GM21723 (cell line): ENCODE results near the gene TUBB1.
A peak's percentile ranks its signal among the peaks of the same experiment; 100 is the strongest.

Experiments used
- ATAC-seq: cut with Tn5 transposase; IDR thresholded peaks from one replicate; pipeline ENCODE4 v1.9.1; 2021; ENCODE audit warnings: mild to moderate bottlenecking, moderate library complexity; ENCODE audit not compliant: unreplicated experiment

Gene TUBB1

GRCh38 chr20:58988565-58988882, 30.7 kb upstream of the TUBB1 start:
- ATAC-seq: no peak

GRCh38 chr20:58989196-58989595, 30.0 kb upstream of the TUBB1 start:
- ATAC-seq: no peak

GRCh38 chr20:58990651-58991445, 28.4 kb upstream of the TUBB1 start:
- no peak for ATAC-seq

DNA sequence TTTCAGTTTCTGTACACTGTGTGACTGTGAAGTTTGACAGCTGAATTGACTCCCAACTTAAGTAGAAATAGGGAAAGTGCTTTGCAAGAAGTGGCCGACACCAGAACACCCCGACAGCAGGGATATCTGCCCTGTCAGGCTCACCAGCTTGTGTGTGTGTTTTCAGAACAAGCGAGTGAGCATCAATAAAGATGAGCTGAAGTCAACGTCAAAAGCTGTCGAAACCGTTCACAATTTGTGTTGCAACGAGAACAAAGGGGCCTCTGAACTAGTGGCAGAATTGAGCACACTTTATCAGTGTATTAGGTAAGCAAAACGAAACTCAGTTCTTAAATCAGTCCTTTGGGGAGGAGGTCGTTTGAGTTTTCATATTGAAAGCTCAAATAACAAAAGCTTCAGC, 27.5 kb upstream of the TUBB1 start:
- ATAC-seq: no peak

DNA sequence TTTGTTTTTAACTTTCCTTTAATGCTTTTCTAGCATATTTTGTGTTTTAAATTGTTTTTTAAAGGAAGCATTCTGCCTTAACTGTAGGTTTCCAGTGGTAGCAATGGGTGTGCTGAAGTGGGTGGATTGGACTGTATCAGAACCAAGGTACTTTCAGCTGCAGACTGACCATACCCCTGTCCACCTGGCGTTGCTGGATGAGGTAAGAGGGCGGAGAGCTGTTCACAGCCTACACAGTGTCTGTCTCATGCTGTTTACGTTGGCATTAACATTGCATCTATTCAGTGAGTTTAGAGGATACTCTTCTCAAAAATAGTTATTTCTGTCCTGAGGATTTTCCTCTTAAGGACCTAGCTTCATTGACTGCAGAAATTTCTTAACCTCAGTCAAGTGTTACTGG, 26.3 kb upstream of the TUBB1 start:
- ATAC-seq: peak; percentile 9

DNA sequence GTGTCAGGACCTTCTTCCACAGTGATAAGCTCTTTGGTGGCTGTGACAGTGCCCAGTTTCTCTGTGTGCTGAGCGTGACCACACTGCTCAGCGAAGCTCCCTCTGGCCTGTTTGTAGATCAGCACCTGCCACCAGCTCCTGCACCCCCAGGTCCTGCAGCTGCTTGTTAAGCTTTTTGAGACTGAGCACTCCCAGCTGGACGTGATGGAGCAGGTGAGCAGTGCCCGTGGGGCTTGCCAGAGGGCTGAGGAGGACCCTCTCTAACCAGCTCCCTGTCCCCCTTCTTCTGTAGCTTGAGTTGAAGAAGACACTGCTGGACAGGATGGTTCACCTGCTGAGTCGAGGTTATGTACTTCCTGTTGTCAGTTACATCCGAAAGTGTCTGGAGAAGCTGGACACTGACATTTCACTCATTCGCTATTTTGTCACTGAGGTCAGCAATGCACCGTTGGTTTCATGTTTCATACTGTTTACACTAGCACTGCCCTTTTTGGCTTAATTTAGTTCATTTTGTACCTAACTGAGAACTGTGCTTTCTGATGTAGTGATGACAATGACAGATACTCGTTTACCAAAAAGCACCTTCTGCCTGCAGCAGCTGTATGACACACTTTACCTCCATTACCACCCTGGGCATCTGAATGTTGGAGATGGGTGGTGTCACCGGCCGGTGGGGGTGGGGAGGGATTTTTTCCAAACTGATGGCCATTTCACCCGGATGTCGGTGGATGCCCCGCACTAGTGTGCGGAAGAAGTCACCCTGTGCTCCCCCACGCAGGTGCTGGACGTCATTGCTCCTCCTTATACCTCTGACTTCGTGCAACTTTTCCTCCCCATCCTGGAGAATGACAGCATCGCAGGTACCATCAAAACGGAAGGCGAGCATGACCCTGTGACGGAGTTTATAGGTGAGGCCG, 25.6 kb upstream of the TUBB1 start:
- ATAC-seq: peak; percentile 62

- no peak for ATAC-seq
Observed at GRCh38 chr20:58994390-58995159, 24.7 kb upstream of the TUBB1 start.

DNA sequence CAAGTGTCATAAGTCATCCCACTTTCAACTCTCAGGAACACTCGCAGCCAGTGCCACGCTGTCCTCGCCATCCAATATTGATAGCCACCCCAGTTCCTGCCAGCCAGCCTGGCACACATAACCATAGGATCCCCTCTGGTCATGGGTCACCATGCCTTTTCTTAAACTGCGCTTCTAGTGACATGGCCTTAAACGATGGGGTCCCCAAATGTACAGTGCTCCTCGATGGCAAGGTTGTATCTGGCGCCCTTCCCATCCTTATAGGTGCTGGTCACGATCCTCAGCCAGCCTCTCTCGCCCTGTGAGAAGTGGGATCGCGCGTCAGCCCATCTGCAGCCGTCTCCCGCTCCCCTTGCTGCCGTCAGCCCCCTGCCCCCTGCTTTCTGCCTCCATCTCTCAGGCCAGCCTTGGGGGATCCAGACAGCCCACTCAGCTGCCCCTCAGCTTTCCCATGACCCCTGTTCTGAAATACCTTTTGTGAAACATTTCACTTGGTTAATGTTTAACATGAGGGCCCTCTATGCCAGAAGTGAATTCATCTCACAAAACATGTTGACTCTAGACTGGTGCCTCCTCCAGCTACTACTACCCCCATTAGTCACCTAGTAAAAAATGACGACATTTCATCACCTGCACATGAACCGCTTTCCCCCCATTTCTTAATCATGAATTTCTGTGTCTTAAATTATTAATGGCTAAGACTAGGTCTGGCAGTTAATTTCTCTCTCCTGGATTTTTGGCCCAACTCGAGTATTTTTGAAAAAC, 23.6 kb upstream of the TUBB1 start:
- ATAC-seq: no peak

DNA sequence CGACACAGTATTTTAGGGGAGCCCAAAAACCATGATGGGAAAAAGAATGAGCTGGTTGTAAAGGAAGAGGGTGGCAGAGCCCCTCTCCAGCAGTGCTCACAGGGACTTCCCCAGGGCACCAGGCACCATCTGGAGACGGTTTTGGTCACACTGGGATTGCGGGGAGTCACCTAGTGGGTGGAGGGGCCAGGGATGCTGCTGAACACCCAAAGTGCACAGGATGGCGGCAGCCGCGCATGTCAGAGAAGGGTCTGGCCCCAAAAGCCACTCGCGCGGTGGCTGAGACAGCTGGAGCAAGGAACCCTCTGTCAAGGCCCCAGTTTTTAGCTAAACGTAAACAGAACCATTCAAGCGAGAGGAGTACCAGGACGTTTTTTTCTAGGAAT, 23.0 kb upstream of the TUBB1 start:
- ATAC-seq: no peak

- ATAC-seq: no peak
Observed at GRCh38 chr20:58997141-58997770, 22.0 kb upstream of the TUBB1 start.

DNA sequence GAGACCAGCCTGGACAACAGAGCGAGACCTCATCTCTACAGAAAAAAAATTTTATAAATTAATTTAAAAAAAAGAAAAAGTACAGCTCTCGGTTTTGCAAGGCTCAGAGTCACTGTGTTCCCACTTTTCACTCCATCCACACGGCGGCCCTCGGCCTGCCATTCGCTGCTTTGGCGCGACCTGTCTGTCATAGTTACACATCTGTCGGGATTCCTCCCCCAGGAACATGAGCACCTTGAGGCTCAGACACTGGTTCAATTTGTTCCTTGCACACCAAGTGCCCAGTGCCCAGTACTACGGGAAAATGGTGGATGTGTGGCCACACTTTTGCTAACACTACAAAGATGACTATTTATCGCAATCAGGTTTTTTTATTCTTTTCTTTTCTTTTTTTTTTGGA, 20.6 kb upstream of the TUBB1 start:
- no peak for ATAC-seq

DNA sequence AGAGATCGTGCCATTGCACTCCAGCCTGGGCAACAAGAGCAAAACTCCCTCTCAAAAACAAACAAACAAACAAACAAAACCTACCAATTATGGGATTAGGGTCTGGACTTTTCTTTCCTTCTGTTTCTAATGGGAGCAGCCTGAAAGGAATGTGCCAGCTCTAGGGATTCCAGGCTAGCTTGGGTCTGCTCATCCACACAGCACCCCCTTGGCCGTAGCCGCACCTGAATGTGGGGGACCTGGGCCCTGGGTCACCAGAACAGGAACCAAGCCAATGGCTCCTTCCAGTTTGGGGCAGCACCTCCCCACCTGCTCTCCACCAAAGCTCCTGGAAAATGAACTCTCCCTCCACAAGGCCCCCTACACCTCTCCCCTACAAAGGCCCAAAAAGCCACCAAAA, 18.9 kb upstream of the TUBB1 start:
- ATAC-seq: no peak

DNA sequence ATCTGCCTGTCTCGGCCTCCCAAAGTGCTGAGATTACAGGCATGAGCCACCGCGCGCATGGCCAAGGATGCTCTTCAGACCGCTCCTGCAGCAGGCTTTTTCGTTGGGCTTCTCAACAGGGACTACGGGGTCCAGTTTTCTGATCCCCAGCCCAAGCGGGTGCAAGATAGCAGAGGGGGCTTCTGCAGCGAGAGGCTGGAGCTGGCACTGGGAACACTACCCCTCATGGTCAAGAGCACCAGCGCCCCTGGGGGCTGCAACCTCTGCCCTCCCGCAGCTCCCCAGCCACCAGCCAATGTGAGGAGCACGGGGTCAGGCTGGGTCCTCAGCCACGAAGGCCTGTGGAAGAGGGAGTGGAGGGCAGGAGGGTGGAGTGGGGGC, 18.2 kb upstream of the TUBB1 start:
- no peak for ATAC-seq

GRCh38 chr20:59001449-59002171, 17.6 kb upstream of the TUBB1 start:
- no peak for ATAC-seq

- ATAC-seq: no peak
Observed at GRCh38 chr20:59002388-59002787, 16.8 kb upstream of the TUBB1 start.

DNA sequence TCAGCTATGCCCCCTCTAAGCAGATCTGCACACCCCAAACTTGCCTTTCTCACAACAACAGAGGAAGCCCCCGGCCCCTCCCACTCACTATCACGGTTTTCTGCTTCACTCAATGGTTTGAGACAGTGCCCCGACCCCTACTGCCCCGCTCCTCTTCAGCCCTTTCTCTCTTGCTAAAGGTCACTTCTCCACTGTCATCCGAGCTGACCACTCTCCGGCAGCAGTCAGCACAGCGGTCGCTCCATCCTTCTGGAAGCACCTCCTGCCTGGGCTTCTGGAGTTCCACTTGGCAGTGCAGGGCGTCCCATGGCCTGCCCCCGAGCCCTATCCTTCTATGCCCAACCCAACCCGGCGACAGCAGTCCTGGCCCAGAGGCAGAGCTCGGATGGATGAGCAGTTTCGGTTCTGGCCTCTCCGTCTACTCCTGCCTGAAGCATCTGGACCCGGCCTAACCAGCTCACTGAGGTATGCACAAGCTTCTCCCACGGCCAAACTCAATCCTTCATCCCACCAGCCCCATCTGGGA, 16.3 kb upstream of the TUBB1 start:
- no peak for ATAC-seq

DNA sequence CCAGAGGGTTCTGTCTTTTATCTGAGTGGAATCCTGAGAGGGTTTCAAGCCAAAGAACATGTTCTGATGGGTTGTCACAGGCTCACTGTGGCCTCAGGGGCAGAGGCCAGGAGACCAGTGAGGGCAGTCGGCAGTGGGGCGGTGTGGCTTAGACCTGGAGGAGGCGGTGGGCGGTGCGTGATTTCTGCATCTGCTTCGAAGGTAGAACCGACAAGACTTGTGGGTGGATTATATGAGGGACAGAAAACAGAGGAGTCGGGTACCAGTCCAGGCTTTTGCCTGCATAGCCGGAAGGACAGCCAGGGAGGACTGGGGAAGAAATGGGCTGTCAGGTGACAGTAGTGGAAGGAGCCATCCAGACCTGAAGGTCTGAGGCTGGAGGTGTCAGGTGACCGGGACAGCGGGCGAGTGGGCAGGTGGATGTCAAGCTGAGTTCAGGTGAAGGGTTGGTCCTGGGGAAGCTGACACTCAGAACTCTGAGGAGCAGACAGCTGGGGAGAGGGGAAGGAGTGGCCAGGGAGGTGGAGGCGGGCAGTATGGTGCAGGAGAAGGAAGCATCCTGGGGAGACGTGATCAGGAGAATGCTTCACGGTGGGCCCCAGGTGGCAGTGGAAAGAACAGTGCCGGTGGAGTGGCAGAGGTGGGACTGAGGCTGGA, 15.3 kb upstream of the TUBB1 start:
- no peak for ATAC-seq

- no peak for ATAC-seq
Observed at GRCh38 chr20:59004493-59004762, 14.8 kb upstream of the TUBB1 start.
